A549 (cell line): Measurements from ENCODE around the gene GRID1.

ENCODE experiments used
- EHMT2 ChIP-seq: fragments of 200-600 bp; sonication (generic); IDR thresholded peaks from 2 replicates; pipeline ENCODE4 v1.6.1; 2016; ENCODE audit warnings: antibody characterized with exemption, low read depth, mild to moderate bottlenecking, moderate library complexity
- PHF8 ChIP-seq: fragments of 200-600 bp; sonication (generic); IDR thresholded peaks from 2 replicates; pipeline ENCODE4 v1.6.1; 2016; ENCODE audit warnings: low read depth, mild to moderate bottlenecking, antibody characterized with exemption, moderate library complexity, borderline replicate concordance
- TFCP2L1 ChIP-seq: fragments of 250-450 bp; sonication (Bioruptor Pico); IDR thresholded peaks from 2 replicates; pipeline ENCODE4 v1.5.0; 2021; ENCODE audit warnings: mild to moderate bottlenecking
- TF ChIP-seq, protein P1 (sequence below): fragments of 200-600 bp; sonication (generic); IDR thresholded peaks from 2 replicates; pipeline ENCODE4 v1.6.1; 2016; ENCODE audit warnings: antibody characterized with exemption, mild to moderate bottlenecking, moderate library complexity
- TF ChIP-seq, protein P2 (sequence below): IDR thresholded peaks from 2 replicates; pipeline ENCODE4 v1.6.1; 2012
- TF ChIP-seq, protein P3 (sequence below): fragments of >200 bp; sonication (Bioruptor Twin); formaldehyde crosslinking; IDR thresholded peaks from 3 replicates; pipeline ENCODE4 v1.5.1; 2016

DNA sequence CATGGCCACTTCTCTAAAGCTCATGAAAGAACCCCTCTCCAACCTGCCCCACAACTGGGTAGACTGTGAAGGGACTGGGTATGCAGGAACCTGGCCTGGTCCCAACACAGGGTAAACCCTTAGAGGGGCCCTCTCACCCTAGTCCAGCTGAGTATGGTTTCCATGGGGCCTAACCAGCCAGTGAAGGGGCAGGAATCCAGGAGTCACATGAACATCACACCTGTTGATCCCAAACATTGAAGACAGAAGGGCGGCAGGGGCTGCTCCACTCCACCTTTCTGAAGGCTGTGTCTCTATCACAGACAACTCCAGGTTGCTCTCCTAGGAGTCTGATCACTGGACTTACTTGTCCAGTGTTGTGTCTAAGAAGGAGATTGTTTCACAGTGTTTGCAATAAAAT is 30.8 kb downstream of the GRID1 start:
- TF ChIP-seq, protein P1, sequence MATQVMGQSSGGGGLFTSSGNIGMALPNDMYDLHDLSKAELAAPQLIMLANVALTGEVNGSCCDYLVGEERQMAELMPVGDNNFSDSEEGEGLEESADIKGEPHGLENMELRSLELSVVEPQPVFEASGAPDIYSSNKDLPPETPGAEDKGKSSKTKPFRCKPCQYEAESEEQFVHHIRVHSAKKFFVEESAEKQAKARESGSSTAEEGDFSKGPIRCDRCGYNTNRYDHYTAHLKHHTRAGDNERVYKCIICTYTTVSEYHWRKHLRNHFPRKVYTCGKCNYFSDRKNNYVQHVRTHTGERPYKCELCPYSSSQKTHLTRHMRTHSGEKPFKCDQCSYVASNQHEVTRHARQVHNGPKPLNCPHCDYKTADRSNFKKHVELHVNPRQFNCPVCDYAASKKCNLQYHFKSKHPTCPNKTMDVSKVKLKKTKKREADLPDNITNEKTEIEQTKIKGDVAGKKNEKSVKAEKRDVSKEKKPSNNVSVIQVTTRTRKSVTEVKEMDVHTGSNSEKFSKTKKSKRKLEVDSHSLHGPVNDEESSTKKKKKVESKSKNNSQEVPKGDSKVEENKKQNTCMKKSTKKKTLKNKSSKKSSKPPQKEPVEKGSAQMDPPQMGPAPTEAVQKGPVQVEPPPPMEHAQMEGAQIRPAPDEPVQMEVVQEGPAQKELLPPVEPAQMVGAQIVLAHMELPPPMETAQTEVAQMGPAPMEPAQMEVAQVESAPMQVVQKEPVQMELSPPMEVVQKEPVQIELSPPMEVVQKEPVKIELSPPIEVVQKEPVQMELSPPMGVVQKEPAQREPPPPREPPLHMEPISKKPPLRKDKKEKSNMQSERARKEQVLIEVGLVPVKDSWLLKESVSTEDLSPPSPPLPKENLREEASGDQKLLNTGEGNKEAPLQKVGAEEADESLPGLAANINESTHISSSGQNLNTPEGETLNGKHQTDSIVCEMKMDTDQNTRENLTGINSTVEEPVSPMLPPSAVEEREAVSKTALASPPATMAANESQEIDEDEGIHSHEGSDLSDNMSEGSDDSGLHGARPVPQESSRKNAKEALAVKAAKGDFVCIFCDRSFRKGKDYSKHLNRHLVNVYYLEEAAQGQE = no peak
- TF ChIP-seq, protein P2, sequence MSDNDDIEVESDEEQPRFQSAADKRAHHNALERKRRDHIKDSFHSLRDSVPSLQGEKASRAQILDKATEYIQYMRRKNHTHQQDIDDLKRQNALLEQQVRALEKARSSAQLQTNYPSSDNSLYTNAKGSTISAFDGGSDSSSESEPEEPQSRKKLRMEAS = no peak
- TF ChIP-seq, protein P3, sequence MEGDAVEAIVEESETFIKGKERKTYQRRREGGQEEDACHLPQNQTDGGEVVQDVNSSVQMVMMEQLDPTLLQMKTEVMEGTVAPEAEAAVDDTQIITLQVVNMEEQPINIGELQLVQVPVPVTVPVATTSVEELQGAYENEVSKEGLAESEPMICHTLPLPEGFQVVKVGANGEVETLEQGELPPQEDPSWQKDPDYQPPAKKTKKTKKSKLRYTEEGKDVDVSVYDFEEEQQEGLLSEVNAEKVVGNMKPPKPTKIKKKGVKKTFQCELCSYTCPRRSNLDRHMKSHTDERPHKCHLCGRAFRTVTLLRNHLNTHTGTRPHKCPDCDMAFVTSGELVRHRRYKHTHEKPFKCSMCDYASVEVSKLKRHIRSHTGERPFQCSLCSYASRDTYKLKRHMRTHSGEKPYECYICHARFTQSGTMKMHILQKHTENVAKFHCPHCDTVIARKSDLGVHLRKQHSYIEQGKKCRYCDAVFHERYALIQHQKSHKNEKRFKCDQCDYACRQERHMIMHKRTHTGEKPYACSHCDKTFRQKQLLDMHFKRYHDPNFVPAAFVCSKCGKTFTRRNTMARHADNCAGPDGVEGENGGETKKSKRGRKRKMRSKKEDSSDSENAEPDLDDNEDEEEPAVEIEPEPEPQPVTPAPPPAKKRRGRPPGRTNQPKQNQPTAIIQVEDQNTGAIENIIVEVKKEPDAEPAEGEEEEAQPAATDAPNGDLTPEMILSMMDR = no peak
- TF ChIP-seq EHMT2 (no peak), TFCP2L1 (CRISPR knock-in tag) (no peak), PHF8 (no peak)
